SHP77 (cell line): ENCODE data around the gene PRR5.
"Not testable (repeated sequence)": the region's sequence is repeated elsewhere in the genome, so short reads cannot be mapped to it uniquely, and the experiment has no call there.

ENCODE experiments used
- DNase-seq, 2 experiments: peaks; one replicate each; lab custom pipeline; 2025; lab: John Stamatoyannopoulos, UW

Gene PRR5

DNA sequence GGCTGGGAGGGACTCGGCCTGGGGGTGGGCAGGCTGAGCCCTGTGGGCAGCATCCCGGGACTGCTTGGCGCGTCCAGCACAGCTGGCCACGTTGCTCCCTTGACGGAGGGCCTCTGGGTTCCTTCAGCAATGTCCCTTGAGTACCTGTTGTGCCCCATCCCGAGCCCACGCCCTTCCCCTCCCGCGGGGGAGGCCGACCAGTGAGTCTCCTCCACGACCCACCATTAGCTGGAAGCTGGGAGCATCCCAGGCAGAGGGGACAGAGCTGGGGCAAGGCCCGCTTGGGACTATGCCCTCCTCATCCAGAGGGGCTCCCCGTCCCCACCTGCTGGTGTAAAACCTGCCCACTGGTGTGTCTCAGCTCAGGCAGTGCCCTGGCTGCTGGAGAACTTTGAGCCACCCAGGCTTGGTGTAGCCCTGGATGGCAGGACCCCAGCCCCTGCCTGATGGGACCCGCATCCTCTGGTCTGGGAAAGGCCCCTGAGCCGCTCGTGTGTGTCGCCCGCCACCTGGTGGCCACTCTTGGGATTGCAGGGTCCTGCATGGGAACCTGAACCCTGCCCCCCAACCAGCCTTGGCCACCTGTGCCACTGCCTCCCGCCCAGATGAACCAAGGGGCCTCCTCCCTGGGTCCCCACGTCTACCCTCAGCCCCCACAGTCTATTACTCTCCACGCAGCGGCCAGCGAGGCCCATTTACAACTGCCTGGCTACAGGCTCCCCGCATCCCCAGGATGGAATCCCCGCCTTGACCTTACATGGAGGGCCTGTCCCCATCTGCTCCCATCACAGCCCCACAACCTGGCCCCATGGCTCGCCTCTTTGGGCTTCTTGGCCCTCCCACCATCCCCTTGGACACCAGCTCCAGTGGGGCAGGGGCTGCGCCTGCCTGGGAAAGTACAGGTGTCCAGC, 33.8 kb downstream of the PRR5 start:
- DNase-seq = peak; percentile 53 to 60

GRCh38 chr22:44736581-44737405, 34.8 kb downstream of the PRR5 start:
- no peak for DNase-seq

GRCh38 chr22:44737406-44738346, 35.7 kb downstream of the PRR5 start:
- DNase-seq = no peak

- DNase-seq = peak; percentile 16 to 33
Observed at GRCh38 chr22:44738347-44738715, 36.3 kb downstream of the PRR5 start.

DNA sequence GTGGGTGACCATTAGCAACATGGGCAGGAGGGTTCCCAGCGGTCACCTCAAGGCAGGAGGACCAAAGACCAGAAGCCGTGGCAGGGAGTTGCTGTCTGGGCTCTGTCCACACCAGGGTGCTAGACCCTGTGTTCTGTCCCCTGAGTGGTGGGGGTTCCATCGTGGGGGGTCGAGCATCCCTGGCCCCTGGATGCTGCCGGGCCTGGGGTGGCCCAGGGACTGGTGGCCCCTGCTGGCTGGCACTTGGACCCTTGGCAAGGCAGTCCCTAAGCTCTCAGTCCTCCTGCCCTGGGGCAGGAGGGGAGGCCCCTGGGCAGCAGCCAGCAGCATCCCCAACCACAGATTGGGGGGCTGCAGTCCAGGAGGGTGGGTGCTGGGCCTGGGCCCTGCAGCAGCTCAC, 37.0 kb downstream of the PRR5 start:
- no peak for DNase-seq

DNA sequence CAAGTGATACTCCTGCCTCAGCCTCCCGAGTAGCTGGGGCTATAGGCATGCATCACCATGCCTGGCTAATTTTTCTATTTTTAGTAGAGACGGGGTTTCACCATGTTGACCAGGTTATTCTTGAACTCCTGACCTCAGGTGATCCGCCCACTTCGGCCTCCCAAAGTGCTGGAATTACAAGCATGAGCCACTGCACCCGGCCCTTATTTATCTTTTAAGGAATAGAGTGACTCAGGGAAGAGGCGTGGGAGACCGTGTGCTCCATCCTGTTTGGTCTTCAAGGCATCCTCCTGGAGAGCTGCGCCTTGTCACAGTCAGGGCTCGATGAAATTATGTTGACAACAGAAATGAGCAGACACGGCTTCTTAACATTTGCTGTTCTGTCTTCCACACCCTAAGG, 37.7 kb downstream of the PRR5 start:
- not testable (repeated sequence) for DNase-seq

- DNase-seq = no peak
Observed at GRCh38 chr22:44740307-44740706, 38.3 kb downstream of the PRR5 start.

- no peak for DNase-seq
Observed at GRCh38 chr22:44741929-44742328, 39.9 kb downstream of the PRR5 start.

DNA sequence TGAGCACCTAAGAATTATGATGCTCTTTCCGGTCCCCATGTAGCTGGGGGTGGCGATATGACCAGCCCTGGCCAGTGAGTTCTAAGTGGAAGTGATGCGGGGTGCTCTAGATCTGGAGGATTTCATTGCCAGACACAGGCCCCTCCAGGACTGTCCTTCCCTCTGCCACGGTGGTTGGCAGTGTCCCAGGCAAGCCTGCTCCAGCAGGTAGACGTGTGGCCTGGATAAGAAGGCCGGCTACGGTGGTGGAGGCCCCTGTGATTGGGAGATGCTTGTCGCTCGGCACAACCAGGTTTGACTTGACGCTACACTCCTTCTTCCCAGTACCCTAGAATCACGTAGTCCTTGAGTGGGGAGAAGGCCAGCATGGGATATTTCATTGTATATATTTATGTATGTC, 41.2 kb downstream of the PRR5 start:
- DNase-seq = no peak

DNA sequence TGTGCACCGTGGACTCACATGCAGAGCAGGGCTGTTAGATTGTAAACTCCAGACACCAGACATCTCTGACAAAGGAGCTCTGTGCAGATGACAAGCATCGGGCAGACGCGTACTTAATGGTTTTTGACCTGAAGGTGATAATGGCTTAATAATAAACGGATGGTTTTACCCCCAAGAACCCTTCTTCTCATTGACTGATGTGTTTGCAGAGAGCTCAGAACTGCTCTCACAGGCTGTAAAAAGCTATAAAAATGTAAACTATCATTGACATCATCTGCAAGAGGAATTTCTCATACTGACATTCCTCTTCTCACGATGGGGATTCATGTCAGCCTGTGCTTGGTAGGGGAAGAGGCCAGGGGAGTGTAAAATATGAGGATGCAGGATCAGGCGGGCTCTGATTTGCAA, 41.8 kb downstream of the PRR5 start:
- no peak for DNase-seq

- no peak for DNase-seq
Observed at GRCh38 chr22:44745853-44746789, 44.1 kb downstream of the PRR5 start.

DNA sequence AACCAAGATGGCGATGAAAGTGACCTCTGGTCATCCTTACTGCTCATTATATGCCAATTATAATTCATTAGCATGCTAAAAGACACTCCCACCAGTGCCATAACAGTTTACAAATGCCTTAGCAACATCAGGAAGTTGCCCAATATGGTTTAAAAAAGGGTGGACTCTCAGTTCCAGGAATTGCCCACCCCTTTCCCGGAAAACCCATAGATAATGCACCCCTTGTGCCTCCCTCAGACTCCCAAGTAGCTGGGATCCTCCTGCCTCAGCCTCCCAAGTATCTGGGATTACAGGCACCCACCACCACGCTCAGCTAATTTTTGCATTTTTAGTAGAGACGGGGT, 45.8 kb downstream of the PRR5 start:
- not testable (repeated sequence) for DNase-seq

DNA sequence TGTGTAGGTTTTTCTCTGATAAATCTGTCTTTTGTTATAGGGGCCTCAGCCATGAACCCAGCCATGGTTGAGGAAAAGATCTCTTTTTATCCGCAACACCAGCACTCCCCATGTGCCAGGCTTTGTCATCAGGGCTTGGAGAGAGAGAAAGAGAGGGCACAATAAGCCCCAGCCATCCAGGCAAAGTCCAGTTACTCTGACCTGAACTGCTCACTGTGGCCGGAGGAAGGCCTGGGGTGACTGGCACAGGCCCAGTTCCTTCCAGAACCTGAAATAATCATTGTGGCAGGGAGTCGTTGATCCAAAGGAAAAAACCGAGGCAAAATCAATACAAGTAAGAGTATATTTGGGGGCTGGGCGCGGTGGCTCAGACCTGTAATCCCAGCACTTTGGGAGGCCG, 46.5 kb downstream of the PRR5 start:
- no peak for DNase-seq

- no peak for DNase-seq
Observed at GRCh38 chr22:44750481-44750880, 48.5 kb downstream of the PRR5 start.

DNA sequence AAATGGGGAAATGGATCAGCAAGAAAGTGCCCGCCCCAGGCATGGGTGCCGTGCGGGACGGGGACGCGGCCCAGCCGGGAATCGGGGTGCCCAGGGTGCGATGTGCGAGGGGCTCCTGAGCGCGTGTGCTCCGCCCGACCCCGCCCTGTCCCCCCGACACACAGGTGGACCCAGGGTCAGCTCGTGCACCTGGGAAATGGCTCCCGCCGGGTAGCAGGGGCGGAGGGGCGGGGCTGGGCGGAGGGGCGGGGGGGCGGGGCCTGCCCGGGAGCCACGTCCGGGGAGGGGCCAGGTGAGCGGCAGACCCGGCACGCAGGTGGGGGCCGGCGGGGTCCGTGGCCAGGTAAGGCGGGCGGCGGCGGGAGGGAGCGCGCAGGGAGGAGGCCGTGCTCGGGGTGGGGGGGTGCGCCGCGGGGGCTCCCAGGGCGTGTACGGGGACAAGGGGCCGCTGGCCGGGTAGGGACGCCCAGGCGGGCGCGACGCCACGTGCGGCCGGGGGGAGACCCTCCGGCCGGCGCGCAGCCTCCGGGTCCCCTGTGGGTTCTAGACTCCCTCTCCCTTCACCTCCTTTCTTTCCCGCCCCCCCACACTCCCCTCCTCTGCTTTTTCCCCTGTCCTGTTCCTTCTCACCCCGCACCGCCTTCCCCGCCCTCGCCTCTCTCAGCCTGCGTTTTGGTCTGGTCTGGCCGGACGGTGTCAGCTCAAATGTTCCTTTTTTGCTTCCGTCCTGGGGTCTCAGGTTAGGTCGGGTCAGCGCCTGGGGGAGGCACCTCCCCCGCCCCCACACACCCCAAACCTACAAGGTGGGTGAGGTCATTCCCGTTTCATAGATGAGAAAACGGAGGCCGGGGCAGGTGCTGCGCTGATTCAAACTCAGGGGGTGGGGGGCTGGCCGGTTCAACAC, 50.5 kb downstream of the PRR5 start, which contains the start of gene ARHGAP8:
Gene ARHGAP8, plus strand, starts transcription at position 291 of the 904 bp plus-strand sequence. CDS start 33,953 bp downstream, outside the sequence.
- no peak for DNase-seq

DNA sequence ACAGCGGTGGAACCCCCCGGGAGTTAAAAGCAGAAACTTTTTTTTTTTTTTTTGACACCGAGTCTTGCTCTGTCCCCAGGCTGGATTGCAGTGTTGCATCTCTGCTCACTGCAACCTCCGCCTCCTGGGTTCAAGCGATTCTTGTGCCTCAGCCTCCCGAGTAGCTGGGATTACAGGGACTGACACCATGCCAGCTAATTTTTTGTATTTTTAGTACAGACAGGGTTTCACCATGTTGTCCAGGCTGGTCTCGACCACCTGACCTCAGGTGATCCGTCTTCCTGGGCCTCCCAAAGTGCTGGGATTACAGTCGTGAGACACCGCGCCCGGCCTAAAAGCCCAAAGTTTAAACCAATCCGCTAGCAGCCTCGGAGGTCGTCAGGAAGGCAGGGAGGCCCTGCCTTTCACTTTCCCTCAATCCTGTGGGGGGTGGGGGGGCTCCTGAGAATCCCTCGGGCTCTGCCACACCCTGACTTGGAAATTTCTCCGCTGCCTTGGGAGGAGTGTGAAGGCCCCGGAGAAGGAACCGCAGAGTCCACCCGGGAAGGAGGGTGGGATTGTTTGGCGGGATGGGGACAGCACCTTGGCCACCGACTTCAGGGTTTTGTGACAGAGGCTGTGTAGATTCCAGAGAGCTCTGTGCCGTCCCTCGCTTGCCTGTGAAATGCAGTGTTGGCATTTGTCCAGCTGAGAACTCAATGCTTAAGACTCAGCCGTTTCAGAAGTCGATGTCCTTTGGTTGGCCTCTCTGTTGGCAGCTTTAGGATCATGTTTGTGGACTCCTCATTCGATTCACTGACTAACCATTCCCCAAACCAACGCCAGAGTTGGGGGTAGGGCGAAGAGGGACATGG, 51.4 kb downstream of the PRR5 start:
- DNase-seq = no peak

- no peak for DNase-seq
Observed at GRCh38 chr22:44754998-44755397, 53.0 kb downstream of the PRR5 start.

GRCh38 chr22:44755417-44755816, 53.4 kb downstream of the PRR5 start:
- DNase-seq = no peak

DNA sequence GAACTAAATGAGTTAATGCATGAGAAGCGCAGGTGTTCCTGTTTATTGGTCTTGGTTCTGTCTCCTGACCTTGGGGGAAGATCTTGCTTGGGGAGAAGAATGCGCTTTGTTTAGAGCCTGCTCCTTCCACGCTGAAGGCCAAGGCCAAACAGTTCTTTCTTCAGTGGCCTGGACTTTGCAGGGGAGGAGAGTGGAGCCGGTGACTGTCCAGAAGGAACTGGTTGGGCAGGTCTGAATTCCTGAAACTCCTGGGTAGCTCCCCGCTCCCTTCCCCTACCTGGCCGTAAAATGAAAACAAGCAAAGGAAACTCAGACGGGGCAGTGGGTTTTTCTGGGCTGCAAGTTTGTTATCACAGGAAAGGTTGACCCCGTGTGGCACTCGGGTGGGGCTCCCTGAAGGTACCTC, 54.0 kb downstream of the PRR5 start:
- DNase-seq = no peak
